ENCODE data around the gene NAP1L4.

NAP1L4 gene

GRCh38 chr11:2980168-2980840 lies 11.8 kb downstream of the NAP1L4 start:
- TF ChIP-seq TAF1 (IDR thresholded peaks at IDR 0.05; ENCODE audit: low read depth) (no peak), EGR1 (IDR thresholded peaks at IDR 0.05) (no peak), REST (IDR thresholded peaks at IDR 0.05; ENCODE audit: low read depth) (no peak), NFIC (IDR thresholded peaks at IDR 0.05) (no peak), CEBPB (IDR thresholded peaks at IDR 0.05) (no peak), CREB1 (IDR thresholded peaks at IDR 0.05; ENCODE audit: low read depth) (no peak), FOXM1 (IDR thresholded peaks at IDR 0.05; ENCODE audit: borderline replicate concordance, low read depth) (no peak), TCF12 (IDR thresholded peaks at IDR 0.05; ENCODE audit: low read depth) (no peak), USF1 (IDR thresholded peaks at IDR 0.05) (no peak), TEAD4 (IDR thresholded peaks at IDR 0.05) (no peak)

- TF ChIP-seq USF1 (IDR thresholded peaks at IDR 0.05) (no peak), EGR1 (IDR thresholded peaks at IDR 0.05) (no peak), EP300 (IDR thresholded peaks at IDR 0.05; ENCODE audit: borderline replicate concordance) (no peak), ZBTB7A (IDR thresholded peaks at IDR 0.05; ENCODE audit: low read depth) (no peak), CEBPB (IDR thresholded peaks at IDR 0.05) (no peak), FOXM1 (IDR thresholded peaks at IDR 0.05; ENCODE audit: borderline replicate concordance, low read depth) (no peak), NFIC (IDR thresholded peaks at IDR 0.05) (no peak), TAF1 (IDR thresholded peaks at IDR 0.05; ENCODE audit: low read depth) (no peak), CREB1 (IDR thresholded peaks at IDR 0.05; ENCODE audit: low read depth) (no peak), TCF12 (IDR thresholded peaks at IDR 0.05; ENCODE audit: low read depth) (no peak), TEAD4 (IDR thresholded peaks at IDR 0.05) (no peak), REST (IDR thresholded peaks at IDR 0.05; ENCODE audit: low read depth) (no peak), MAX (IDR thresholded peaks at IDR 0.05) (no peak), YY1 (IDR thresholded peaks at IDR 0.05; ENCODE audit: low read depth) (no peak), RAD21 (IDR thresholded peaks at IDR 0.05; ENCODE audit: low read depth) (no peak)
Observed at GRCh38 chr11:2977113-2977512, 15.0 kb downstream of the NAP1L4 start.

GRCh38 chr11:2976294-2977063 lies 15.7 kb downstream of the NAP1L4 start:
- TF ChIP-seq TEAD4 (IDR thresholded peaks at IDR 0.05): no peak
- TF ChIP-seq RAD21 (IDR thresholded peaks at IDR 0.05; ENCODE audit: low read depth): no peak
- TF ChIP-seq TCF12 (IDR thresholded peaks at IDR 0.05; ENCODE audit: low read depth): no peak
- TF ChIP-seq TAF1 (IDR thresholded peaks at IDR 0.05; ENCODE audit: low read depth): no peak
- no peak for TF ChIP-seq USF1 (IDR thresholded peaks at IDR 0.05)
- TF ChIP-seq FOXM1 (IDR thresholded peaks at IDR 0.05; ENCODE audit: borderline replicate concordance, low read depth): no peak
- TF ChIP-seq EGR1 (IDR thresholded peaks at IDR 0.05): no peak

GRCh38 chr11:2975594-2975993 lies 16.5 kb downstream of the NAP1L4 start:
- TF ChIP-seq MAX (IDR thresholded peaks at IDR 0.05) (no peak), TEAD4 (IDR thresholded peaks at IDR 0.05) (no peak), CREB1 (IDR thresholded peaks at IDR 0.05; ENCODE audit: low read depth) (no peak), RAD21 (IDR thresholded peaks at IDR 0.05; ENCODE audit: low read depth) (peak; percentile 50)

GRCh38 chr11:2974272-2974671 lies 17.9 kb downstream of the NAP1L4 start:
- TF ChIP-seq NFIC (IDR thresholded peaks at IDR 0.05): no peak
- no peak for TF ChIP-seq MAX (IDR thresholded peaks at IDR 0.05)
- no peak for TF ChIP-seq USF1 (IDR thresholded peaks at IDR 0.05)
- no peak for TF ChIP-seq TEAD4 (IDR thresholded peaks at IDR 0.05)
- TF ChIP-seq FOXM1 (IDR thresholded peaks at IDR 0.05; ENCODE audit: borderline replicate concordance, low read depth): no peak
- no peak for TF ChIP-seq RAD21 (IDR thresholded peaks at IDR 0.05; ENCODE audit: low read depth)
- no peak for TF ChIP-seq REST (IDR thresholded peaks at IDR 0.05; ENCODE audit: low read depth)
- TF ChIP-seq CEBPB (IDR thresholded peaks at IDR 0.05): no peak
- TF ChIP-seq EP300 (IDR thresholded peaks at IDR 0.05; ENCODE audit: borderline replicate concordance): no peak
- no peak for TF ChIP-seq YY1 (IDR thresholded peaks at IDR 0.05; ENCODE audit: low read depth)
- no peak for TF ChIP-seq ZBTB7A (IDR thresholded peaks at IDR 0.05; ENCODE audit: low read depth)
- no peak for TF ChIP-seq CREB1 (IDR thresholded peaks at IDR 0.05; ENCODE audit: low read depth)
- no peak for TF ChIP-seq TAF1 (IDR thresholded peaks at IDR 0.05; ENCODE audit: low read depth)

Measured in Ishikawa (cell line).